Adipocyte (in vitro differentiated cells): Measurements from ENCODE around the gene OR51M1.
"Not testable (repeated sequence)": the region's sequence is repeated elsewhere in the genome, so short reads cannot be mapped to it uniquely, and the experiment has no call there.

ENCODE experiments used
- DNase-seq: peaks from one replicate; pipeline ENCODE4 v3.0.0-alpha.2; 2015; ENCODE audit warnings: low read depth
- H3K27me3 ChIP-seq: replicated peaks from 2 replicates; pipeline ENCODE4 v1.7.0; 2013; ENCODE audit warnings: mild to moderate bottlenecking, low read length, moderate library complexity; ENCODE audit not compliant: control insufficient read depth, insufficient read depth
- H3K36me3 ChIP-seq: 2 replicates; pipeline ENCODE4 v1.7.0; 2013; ENCODE audit warnings: low read length, mild to moderate bottlenecking, moderate library complexity; ENCODE audit not compliant: control insufficient read depth, insufficient read depth, severe bottlenecking
- H3K4me1 ChIP-seq: 2 replicates; pipeline ENCODE4 v1.7.0; 2013; ENCODE audit warnings: mild to moderate bottlenecking, low read length, moderate library complexity; ENCODE audit not compliant: control insufficient read depth, insufficient read depth
- H3K4me3 ChIP-seq: 2 replicates; pipeline ENCODE4 v1.7.0; 2013; ENCODE audit warnings: mild to moderate bottlenecking, low read length, moderate library complexity
- H3K9ac ChIP-seq: 2 replicates; pipeline ENCODE4 v1.7.0; 2013; ENCODE audit warnings: mild to moderate bottlenecking, low read length, moderate library complexity
- H3K9me3 ChIP-seq: 2 replicates; pipeline ENCODE4 v1.7.0; 2013; ENCODE audit warnings: mild to moderate bottlenecking, low read length, moderate library complexity; ENCODE audit not compliant: control insufficient read depth

Gene OR51M1

GRCh38 chr11:5383576-5383975 is at the start of gene OR51M1:
Gene OR51M1 (plus strand): TSS chr11:5383812. CDS start chr11:5389399, 5,587 bp downstream.
- H3K27me3 ChIP-seq: peaks cover 6% of the 10 kb centered on the region
- no peak within 1 kb of the TSS for H3K4me3 ChIP-seq
- no peaks in the 10 kb centered on the region for H3K9me3 ChIP-seq
- H3K4me1 ChIP-seq: no peaks in the 10 kb centered on the region
- no peaks in the 10 kb centered on the region for H3K36me3 ChIP-seq
- DNase-seq: no peak
- no peak within 1 kb of the TSS for H3K9ac ChIP-seq

- H3K27me3 ChIP-seq: no peaks in the 10 kb centered on the region
- H3K9ac ChIP-seq: no peak overlapping the region
- no peaks in the 10 kb centered on the region for H3K36me3 ChIP-seq
- DNase-seq: no peak
- no peak overlapping the region for H3K4me3 ChIP-seq
- no peaks in the 10 kb centered on the region for H3K4me1 ChIP-seq
- H3K9me3 ChIP-seq: no peaks in the 10 kb centered on the region
These were observed 48.4 kb upstream of the OR51M1 start for GRCh38 chr11:5335170-5335569.

- no peak for DNase-seq
- H3K9ac ChIP-seq: no peak overlapping the region
- H3K4me3 ChIP-seq: no peak overlapping the region
- no peaks in the 10 kb centered on the region for H3K27me3 ChIP-seq
- H3K4me1 ChIP-seq: no peaks in the 10 kb centered on the region
- H3K9me3 ChIP-seq: no peaks in the 10 kb centered on the region
- H3K36me3 ChIP-seq: no peaks in the 10 kb centered on the region
These were observed 47.3 kb upstream of the OR51M1 start for GRCh38 chr11:5336331-5336730.

GRCh38 chr11:5337253-5337652 is 46.4 kb upstream of the OR51M1 start:
- H3K36me3 ChIP-seq: not testable (repeated sequence)

GRCh38 chr11:5339771-5340322 is 43.8 kb upstream of the OR51M1 start:
- Histone ChIP-seq H3K36me3 (no peaks in the 10 kb centered on the region), H3K9ac (no peak overlapping the region), H3K4me3 (no peak overlapping the region), H3K9me3 (no peaks in the 10 kb centered on the region), H3K27me3 (no peaks in the 10 kb centered on the region), H3K4me1 (no peaks in the 10 kb centered on the region)
- no peak for DNase-seq

More at GRCh38 chr11:5337253-5337652, 46.4 kb upstream of the OR51M1 start:
- H3K4me1 ChIP-seq, H3K4me3 ChIP-seq, H3K9me3 ChIP-seq, DNase-seq, H3K27me3 ChIP-seq, H3K9ac ChIP-seq: not testable (repeated sequence)

GRCh38 chr11:5343474-5344335 is 39.9 kb upstream of the OR51M1 start, which contains the start of gene OR51B5:
Gene OR51B5 (minus strand): TSS chr11:5343524. CDS start chr11:5343524, 0 bp downstream.
- no peak within 1 kb of the TSS for H3K4me3 ChIP-seq

GRCh38 chr11:5345831-5346230 is 37.8 kb upstream of the OR51M1 start:
- Histone ChIP-seq H3K4me3 (no peak overlapping the region), H3K9ac (no peak overlapping the region), H3K4me1 (no peaks in the 10 kb centered on the region), H3K36me3 (no peaks in the 10 kb centered on the region), H3K27me3 (no peaks in the 10 kb centered on the region), H3K9me3 (no peaks in the 10 kb centered on the region)
- DNase-seq: no peak

More at GRCh38 chr11:5343474-5344335, 39.9 kb upstream of the OR51M1 start, which contains the start of gene OR51B5:
- no peak for DNase-seq
- Histone ChIP-seq H3K4me1 (no peaks in the 10 kb centered on the region), H3K9ac (no peak within 1 kb of the TSS), H3K36me3 (no peaks in the 10 kb centered on the region), H3K9me3 (no peaks in the 10 kb centered on the region), H3K27me3 (no peaks in the 10 kb centered on the region)

GRCh38 chr11:5348551-5349194 is 34.9 kb upstream of the OR51M1 start:
- Histone ChIP-seq H3K4me3 (no peak overlapping the region), H3K9ac (no peak overlapping the region), H3K9me3 (no peaks in the 10 kb centered on the region), H3K27me3 (no peaks in the 10 kb centered on the region), H3K4me1 (no peaks in the 10 kb centered on the region), H3K36me3 (no peaks in the 10 kb centered on the region)
- DNase-seq: no peak

- Histone ChIP-seq H3K27me3 (no peaks in the 10 kb centered on the region), H3K4me3 (no peak overlapping the region), H3K36me3 (no peaks in the 10 kb centered on the region), H3K9ac (no peak overlapping the region), H3K4me1 (no peaks in the 10 kb centered on the region), H3K9me3 (no peaks in the 10 kb centered on the region)
- no peak for DNase-seq
These were observed 34.1 kb upstream of the OR51M1 start for GRCh38 chr11:5349550-5349949.

GRCh38 chr11:5351208-5351607 is 32.4 kb upstream of the OR51M1 start, which contains the start of gene OR51B6:
Gene OR51B6 (plus strand): TSS chr11:5351508. CDS start chr11:5351508, 0 bp downstream.
- H3K9ac ChIP-seq: no peak within 1 kb of the TSS
- no peaks in the 10 kb centered on the region for H3K4me1 ChIP-seq
- no peak for DNase-seq
- no peaks in the 10 kb centered on the region for H3K9me3 ChIP-seq
- H3K4me3 ChIP-seq: no peak within 1 kb of the TSS
- H3K36me3 ChIP-seq: no peaks in the 10 kb centered on the region
- H3K27me3 ChIP-seq: no peaks in the 10 kb centered on the region

GRCh38 chr11:5356031-5356430 is 27.6 kb upstream of the OR51M1 start:
- DNase-seq, H3K4me1 ChIP-seq, H3K36me3 ChIP-seq, H3K4me3 ChIP-seq, H3K9ac ChIP-seq, H3K27me3 ChIP-seq, H3K9me3 ChIP-seq: not testable (repeated sequence)
